GM18519 (cell line): ENCODE measurements around the gene RAX.

Source experiments
- ATAC-seq: cut with Tn5 transposase; IDR thresholded peaks from one replicate; pipeline ENCODE4 v1.9.1; 2021; ENCODE audit warnings: mild to moderate bottlenecking, moderate library complexity; ENCODE audit not compliant: unreplicated experiment, low FRiP score

Gene RAX

DNA sequence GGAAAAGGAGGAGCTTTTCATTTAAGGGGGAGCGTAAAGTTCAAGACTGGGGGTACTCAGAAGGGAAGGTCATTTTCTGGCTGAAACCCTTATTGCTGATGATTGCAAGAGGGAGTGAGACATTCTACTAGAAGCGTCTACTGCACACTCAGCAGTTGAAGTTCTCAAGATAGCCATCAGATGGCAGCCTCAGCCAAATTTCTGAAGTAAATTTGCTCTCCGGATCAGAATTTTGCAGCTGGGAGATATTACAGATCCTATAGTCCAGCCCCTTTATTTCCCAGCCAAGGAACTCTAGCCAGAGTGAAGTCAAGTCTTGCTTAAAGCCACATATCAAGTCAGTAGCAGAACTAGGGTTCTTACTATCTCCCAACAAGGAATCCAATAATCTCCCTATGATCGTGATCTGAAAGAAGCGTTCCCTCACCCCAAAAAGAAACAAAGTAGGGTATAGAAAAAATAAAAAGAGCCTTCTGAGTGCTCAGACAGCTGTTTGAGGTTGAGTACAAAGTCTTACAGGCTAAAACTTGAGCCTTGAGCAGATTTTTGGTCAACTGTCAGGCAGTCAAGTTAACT lies 24.0 kb downstream of the RAX start:
- ATAC-seq, result no peak

GRCh38 chr18:59246796-59247195 lies 26.5 kb downstream of the RAX start:
- ATAC-seq, result no peak

DNA sequence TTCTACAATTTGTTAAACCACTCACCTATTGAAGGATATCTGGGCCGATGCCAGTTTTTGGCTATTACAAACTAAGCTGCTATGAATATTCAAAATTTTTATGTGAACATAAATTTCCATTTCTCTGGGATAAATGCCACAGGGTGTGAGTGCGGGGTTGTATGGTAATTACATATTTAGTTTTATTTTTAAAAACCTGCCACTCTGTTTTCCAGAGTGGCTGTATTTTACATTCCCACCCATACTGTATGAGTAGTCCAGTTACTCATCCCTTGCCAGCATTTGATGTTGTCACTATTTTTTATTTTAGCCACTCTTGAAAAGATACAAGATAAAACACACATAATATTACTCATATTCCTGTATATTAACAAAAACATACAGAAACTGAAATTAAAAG lies 30.3 kb downstream of the RAX start:
- no peak for ATAC-seq

GRCh38 chr18:59239642-59240041 lies 33.6 kb downstream of the RAX start:
- ATAC-seq, result no peak

- ATAC-seq, result no peak
These were observed 34.9 kb downstream of the RAX start for GRCh38 chr18:59238385-59238784.

- ATAC-seq, result no peak
These were observed 40.2 kb downstream of the RAX start for GRCh38 chr18:59233017-59233410.

- ATAC-seq, result no peak
These were observed 40.8 kb downstream of the RAX start for GRCh38 chr18:59232309-59233016.

DNA sequence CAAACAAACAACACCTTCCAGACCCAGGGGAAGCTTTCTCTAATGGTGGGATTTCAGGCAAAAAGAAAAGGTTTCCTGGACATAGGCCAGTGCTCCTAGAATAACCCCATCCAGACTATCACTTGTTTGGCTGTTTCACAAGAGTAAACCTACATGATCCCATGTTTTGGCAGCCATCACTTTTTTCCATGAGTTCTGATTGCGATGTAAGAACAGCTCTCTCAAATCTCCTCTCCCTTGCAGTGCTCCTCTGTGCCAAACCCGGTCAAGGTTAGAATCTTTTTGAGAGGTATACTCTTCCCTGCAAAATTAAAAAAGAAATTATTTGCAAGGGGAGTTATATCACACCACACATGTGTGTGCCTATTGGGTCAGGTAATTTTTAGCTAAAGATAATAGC lies 41.4 kb downstream of the RAX start:
- ATAC-seq, result no peak

GRCh38 chr18:59231114-59231513 lies 42.1 kb downstream of the RAX start:
- ATAC-seq, result no peak

DNA sequence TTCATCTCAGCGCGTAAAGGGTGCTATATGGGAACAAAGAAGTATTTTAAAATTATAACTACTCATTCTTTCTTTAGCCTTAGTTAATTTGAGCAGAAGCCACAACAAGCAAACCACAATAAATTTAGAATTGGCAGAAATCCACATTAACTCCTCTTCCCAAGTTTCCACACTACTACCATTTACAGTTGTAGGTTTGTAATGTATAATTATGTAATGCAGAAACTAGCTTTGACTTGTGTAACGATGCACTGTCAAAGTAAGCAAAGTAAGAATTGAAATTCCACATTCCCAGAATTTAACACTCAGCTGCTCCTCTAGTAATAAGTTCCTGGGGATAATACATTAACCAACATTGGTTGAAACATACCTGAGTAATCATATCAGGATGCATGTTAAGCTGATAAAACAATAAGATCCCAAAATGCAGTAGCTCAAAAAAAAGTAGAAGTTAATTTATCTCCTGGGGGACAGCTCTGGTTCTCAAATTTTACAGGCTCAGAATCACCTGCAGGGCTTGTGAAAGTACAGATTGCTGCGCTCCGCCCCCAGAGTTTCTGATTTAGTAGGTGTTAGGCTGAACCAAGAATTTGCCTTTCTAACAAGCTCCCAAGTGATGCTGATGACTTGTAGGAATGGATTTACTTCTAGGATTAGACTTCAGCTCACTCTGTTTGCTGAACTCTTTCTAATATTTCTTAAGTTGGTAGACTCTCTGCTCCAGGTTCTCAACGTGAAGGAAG lies 43.4 kb downstream of the RAX start:
- ATAC-seq, result no peak

GRCh38 chr18:59229191-59229590 lies 44.1 kb downstream of the RAX start:
- ATAC-seq, result no peak

DNA sequence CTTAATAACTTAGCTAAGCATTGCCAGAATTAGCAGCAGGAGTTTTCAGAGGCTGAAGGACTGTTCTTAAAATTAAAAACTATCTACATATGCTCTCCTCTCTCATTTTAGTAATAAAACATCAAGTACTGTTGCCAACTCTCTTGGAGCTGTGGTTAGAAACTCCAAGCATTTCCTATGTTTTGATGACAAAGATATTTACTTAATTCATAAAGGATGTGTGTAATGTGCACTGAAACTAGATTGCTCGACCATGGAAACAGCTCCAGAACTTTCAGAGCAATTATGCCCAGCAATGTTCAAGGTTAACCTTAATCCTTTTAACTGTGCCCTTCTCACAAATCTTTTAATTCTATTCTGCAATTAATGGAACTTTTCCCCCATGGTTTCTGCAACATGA lies 44.9 kb downstream of the RAX start:
- ATAC-seq, result no peak

GRCh38 chr18:59222341-59222740 lies 50.9 kb downstream of the RAX start:
- ATAC-seq, result no peak

GRCh38 chr18:59220784-59221765 lies 52.2 kb downstream of the RAX start:
- no peak for ATAC-seq

DNA sequence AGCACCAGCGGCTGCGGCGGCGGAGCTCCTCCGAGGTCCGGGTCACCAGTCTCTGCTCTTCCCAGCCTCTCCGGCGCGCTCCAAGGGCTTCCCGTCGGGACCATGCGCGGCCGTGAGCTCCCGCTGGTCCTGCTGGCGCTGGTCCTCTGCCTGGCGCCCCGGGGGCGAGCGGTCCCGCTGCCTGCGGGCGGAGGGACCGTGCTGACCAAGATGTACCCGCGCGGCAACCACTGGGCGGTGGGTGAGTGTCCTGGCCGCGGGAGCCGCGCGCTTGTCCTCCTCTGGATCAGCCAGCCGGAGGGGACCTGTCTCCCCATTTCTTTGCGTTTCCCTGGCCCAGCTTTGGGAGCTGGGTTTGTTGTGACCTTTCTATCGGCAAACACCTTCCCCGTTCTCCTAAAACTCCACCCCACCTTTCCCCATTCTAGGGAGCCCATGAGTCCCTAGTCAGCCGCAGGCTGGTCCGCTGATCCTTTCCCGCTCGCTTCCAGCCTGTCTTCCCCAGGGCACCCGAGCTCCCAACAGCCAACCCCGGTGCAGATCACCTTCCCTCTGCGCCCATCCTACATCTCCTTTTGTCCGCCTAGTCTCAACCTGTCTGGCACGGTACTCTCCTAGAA lies 53.0 kb downstream of the RAX start:
- no peak for ATAC-seq

GRCh38 chr18:59219672-59220163 lies 53.5 kb downstream of the RAX start, which contains the start of gene GRP:
Gene GRP (plus strand): TSS chr18:59220158. CDS start chr18:59220266, 108 bp downstream.
- no peak for ATAC-seq

DNA sequence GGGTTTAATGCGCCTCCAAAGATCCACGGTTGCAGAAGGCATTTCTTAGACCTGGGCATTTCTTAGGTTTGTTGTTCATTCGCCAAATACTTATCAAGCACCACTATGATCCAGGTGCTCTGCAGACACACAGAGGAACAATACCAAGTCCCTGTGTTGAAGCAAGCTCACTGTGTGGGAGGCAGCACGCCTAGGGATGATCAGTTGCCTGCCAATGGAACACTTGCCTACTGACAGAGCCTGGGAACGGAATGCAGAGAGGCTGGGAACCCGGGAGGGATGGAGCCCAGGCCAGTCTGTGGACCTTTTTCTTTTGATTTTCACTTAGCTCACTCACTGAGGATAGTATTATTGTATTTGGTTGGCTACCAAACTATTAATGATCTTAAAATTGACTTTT lies 55.2 kb downstream of the RAX start:
- ATAC-seq, result no peak
